Gastrocnemius medialis (tissue), 4 donors: ENCODE results near the gene ZNF77. TPM values are rescaled to one million over a fixed set of nuclear protein-coding genes. Genes with fewer than 3 reads are reported as not detected.

Source experiments
- ATAC-seq, 2 donors: fragments of 150-250 bp; one replicate each; pipeline ENCODE4 v1.9.1; 2016
- DNase-seq, 2 donors: peaks; one replicate each; pipeline ENCODE4 v3.0.0-alpha.2; 2019
- H3K27ac ChIP-seq, 4 donors: fragments of 200-600 bp; sonication (generic); 1 replicate in 1 of 4; 2 replicates in 3 of 4; pipeline ENCODE4 v1.5.1; 2016 to 2018; ENCODE audit warnings: mild to moderate bottlenecking in 2 of 4, moderate library complexity in 1 of 4
- H3K27me3 ChIP-seq, 3 donors: fragments of 200-600 bp; sonication (generic) in 2 of 3; 1 replicate in 1 of 3; 2 replicates in 2 of 3; pipeline versions ENCODE4 v1.5.1 to v1.6.0; 2016 to 2019; ENCODE audit warnings: mild to moderate bottlenecking in 1 of 3, moderate library complexity in 1 of 3
- H3K36me3 ChIP-seq, 2 donors: fragments of 200-600 bp; sonication (generic) in 1 of 2; one replicate each; pipeline ENCODE4 v1.5.1; 2017 to 2018
- H3K4me1 ChIP-seq, 2 donors: fragments of 200-600 bp; sonication (generic) in 1 of 2; one replicate each; pipeline ENCODE4 v1.5.1; 2016 to 2017; ENCODE audit warnings: mild to moderate bottlenecking in 2 of 2
- H3K4me3 ChIP-seq, 4 donors: fragments of 200-600 bp; sonication (generic) in 3 of 4; 1 replicate in 1 of 4; 2 replicates in 3 of 4; pipeline ENCODE4 v1.5.1; 2016 to 2019; ENCODE audit warnings: mild to moderate bottlenecking in 2 of 4
- H3K9me3 ChIP-seq, 3 donors: fragments of 200-600 bp; sonication (generic) in 2 of 3; 1 replicate in 1 of 3; 2 replicates in 2 of 3; pipeline ENCODE4 v1.5.1; 2016 to 2019
- POLR2A ChIP-seq, 2 donors: fragments of 450-650 bp; IDR thresholded peaks; one replicate each; pipeline ENCODE4 v1.6.1; 2017; ENCODE audit warnings: antibody characterized with exemption in 2 of 2, mild to moderate bottlenecking in 2 of 2, moderate library complexity in 2 of 2
- in situ Hi-C, 4 donors: fragments of 200-750 bp; cut with MboI; loops; one replicate each; pipeline versions ENCODE4 v1.15.0 to v1.8.0; 2017; ENCODE audit warnings: low sequenced_read_pairs in 4 of 4
- intact Hi-C: fragments of 100-400 bp; cut with DNase I; formaldehyde crosslinking; loops from one replicate; pipeline ENCODE4 v1.15.1; 2023; ENCODE audit warnings: low total_unique reads
- total RNA-seq, 4 donors: library from RNA; depleted of rRNA; stranded (reverse); fragments of >200 nt; gene quantifications; one replicate each; pipeline versions ENCODE4 v1.1.0 to v1.2.3, GENCODE V29; 2016
- TF ChIP-seq, protein P1 (sequence below), 5 experiments: fragments of 450-650 bp in 3 of 5; fragments of 200-600 bp in 2 of 5; sonication (generic) in 2 of 5; IDR thresholded peaks in 4 of 5; conservative IDR thresholded peaks in 1 of 5; 1 replicate in 4 of 5; 2 replicates in 1 of 5; pipeline ENCODE4 v1.5.1; 2016 to 2019; ENCODE audit warnings: antibody characterized with exemption in 5 of 5, mild to moderate bottlenecking in 3 of 5, moderate library complexity in 3 of 5

Gene ZNF77
- total RNA-seq, 4 donors from 2014 or later: 1.3 to 4.7 (median 1.5) TPM

- in situ Hi-C loops: loop anchor here in 1 of 4 donors (10.0 kb wide), 1 partner anchor 58 kb away; no protein-coding TSS in a partner anchor
- DNase-seq (no peak), ATAC-seq (no peak)
- H3K36me3 ChIP-seq: no peaks in the 10 kb centered on the region
- H3K27ac ChIP-seq: peak overlapping the region; percentile 19 to 81 (median 72)
- intact Hi-C loops: no loop called here
- H3K9me3 ChIP-seq: no peaks in the 10 kb centered on the region
- TF ChIP-seq POLR2A (IDR thresholded peaks at IDR 0.05): no peak
- TF ChIP-seq, protein P1, sequence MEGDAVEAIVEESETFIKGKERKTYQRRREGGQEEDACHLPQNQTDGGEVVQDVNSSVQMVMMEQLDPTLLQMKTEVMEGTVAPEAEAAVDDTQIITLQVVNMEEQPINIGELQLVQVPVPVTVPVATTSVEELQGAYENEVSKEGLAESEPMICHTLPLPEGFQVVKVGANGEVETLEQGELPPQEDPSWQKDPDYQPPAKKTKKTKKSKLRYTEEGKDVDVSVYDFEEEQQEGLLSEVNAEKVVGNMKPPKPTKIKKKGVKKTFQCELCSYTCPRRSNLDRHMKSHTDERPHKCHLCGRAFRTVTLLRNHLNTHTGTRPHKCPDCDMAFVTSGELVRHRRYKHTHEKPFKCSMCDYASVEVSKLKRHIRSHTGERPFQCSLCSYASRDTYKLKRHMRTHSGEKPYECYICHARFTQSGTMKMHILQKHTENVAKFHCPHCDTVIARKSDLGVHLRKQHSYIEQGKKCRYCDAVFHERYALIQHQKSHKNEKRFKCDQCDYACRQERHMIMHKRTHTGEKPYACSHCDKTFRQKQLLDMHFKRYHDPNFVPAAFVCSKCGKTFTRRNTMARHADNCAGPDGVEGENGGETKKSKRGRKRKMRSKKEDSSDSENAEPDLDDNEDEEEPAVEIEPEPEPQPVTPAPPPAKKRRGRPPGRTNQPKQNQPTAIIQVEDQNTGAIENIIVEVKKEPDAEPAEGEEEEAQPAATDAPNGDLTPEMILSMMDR (IDR thresholded peaks at IDR 0.05 in 4 of 5, conservative IDR thresholded peaks at IDR 0.05 in 1 of 5): no peak
- H3K27me3 ChIP-seq: no peaks in the 10 kb centered on the region
- peaks cover 39 to 52% of the 10 kb centered on the region in 2 donors for H3K4me1 ChIP-seq
- peak overlapping the region; percentile 54 to 81 (median 66) for H3K4me3 ChIP-seq
Observed at GRCh38 chr19:2976609-2977000, 31.8 kb upstream of the ZNF77 start.

DNA sequence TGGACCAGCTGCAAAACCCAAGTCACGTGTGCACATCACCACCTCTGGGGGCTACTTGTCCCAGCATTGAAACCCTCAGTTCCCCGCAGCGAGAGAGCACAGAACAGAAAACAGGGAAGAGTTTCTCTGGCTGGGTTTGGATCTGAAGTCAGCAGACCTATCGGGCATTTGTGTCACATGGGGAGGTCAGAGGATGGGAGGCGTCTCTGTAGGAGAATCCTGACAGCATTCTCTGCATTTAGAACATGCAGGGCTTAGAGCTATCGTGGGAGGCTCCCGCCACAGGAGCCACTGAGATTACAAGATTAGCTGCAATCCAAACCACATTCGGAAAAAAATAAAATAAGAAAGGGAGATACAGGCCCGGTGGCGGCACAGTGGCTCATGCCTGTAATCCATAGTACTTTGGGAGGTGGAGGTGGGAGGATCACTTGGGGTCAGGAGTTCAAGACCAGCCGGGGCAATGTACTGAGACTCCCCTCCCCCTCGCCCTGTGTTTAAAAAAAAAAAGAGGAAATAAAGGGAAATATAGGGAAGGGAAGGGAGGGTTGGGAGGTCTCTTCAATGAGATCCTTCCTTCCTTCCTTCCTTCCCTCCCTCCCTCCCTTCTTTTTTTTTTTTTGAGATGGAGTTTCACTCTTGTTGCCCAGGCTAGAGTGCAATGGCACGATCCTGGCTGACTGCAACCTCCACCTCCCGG, 29.7 kb upstream of the ZNF77 start:
- peaks cover 44 to 68% of the 10 kb centered on the region in 2 donors for H3K4me1 ChIP-seq
- intact Hi-C loops (no loop called here), in situ Hi-C loops (loop anchor here in 3 of 4 donors (10.0 to 25.0 kb wide), 4 partner anchors 60 to 188 kb away; partner anchors contain the start of genes GNA11 (in 1 of the 3) and TLE5 (in 1 of the 3))
- TF ChIP-seq, protein P1 (IDR thresholded peaks at IDR 0.05 in 4 of 5, conservative IDR thresholded peaks at IDR 0.05 in 1 of 5): no peak
- TF ChIP-seq POLR2A (IDR thresholded peaks at IDR 0.05): peak; percentile 9 to 18
- no peak overlapping the region for H3K4me3 ChIP-seq
- no peaks in the 10 kb centered on the region for H3K36me3 ChIP-seq
- ATAC-seq: peak; percentile 25 to 36
- peak; percentile 57 to 69 for DNase-seq
- no peaks in the 10 kb centered on the region for H3K9me3 ChIP-seq
- peak overlapping the region; percentile 64 to 81 (median 78) for H3K27ac ChIP-seq
- no peaks in the 10 kb centered on the region for H3K27me3 ChIP-seq

DNA sequence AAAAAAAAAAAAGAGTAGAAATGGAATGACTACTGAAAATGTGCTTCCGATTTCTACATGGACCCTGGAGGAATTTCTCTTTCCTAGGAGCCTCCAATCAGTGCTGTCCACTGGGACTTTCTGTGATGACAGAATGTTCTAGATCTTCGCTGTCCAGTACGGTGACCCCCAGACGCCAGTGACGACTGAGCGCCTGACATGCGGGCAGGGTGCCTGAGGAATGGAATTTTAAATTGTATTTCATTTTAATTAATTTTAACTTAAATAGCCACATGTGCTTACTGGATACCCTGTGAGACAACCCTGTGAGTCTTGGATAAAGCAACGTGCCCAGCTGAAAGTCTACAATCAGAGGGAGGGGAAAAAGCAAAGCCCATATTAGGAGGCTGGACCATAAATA, 28.5 kb upstream of the ZNF77 start:
- H3K9me3 ChIP-seq: no peaks in the 10 kb centered on the region
- H3K27me3 ChIP-seq: no peaks in the 10 kb centered on the region
- peaks cover 54 to 72% of the 10 kb centered on the region in 2 donors for H3K4me1 ChIP-seq
- no peak overlapping the region for H3K4me3 ChIP-seq
- intact Hi-C loops: no loop called here
- H3K27ac ChIP-seq: peak overlapping the region; percentile 64 to 81 (median 78)
- TF ChIP-seq POLR2A (IDR thresholded peaks at IDR 0.05): no peak
- TF ChIP-seq, protein P1 (IDR thresholded peaks at IDR 0.05 in 4 of 5, conservative IDR thresholded peaks at IDR 0.05 in 1 of 5): no peak
- DNase-seq (peak; percentile 34 to 61), ATAC-seq (peak; percentile 8 to 15)
- in situ Hi-C loops: loop anchor here in 3 of 4 donors (10.0 to 25.0 kb wide), 4 partner anchors 62 to 189 kb away; partner anchors contain the start of genes GNA11 (in 1 of the 3) and TLE5 (in 1 of the 3)
- H3K36me3 ChIP-seq: no peaks in the 10 kb centered on the region

DNA sequence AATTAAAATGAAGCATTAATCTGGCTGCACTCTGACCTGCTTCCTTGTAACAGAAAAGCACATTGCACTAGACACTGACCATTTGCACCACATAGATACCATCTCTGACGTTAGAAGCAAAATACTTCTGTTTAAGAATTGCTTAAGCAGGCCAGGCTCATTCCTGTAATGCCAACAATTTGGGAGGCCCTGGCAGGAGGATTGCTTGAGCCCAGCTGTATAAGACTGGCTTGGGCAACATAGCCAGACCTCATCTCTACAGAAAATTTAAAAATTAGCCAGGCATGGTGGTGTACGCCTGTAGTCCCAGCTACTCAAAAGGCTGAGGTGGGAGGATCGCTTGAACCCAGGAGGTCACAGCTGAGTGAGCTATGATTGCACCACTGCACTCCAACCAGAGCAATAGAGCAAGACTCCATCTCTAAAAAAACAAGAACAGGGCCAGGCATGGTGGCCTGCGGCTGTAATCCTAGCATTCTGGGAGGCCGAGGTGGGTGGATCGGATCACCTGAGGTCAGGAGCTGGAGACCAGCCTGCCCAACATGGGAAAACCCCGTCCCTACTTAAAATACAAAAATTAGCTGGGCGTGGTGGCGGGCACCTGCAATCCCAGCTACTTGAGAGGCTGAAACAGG, 25.5 kb upstream of the ZNF77 start:
- H3K4me1 ChIP-seq: peaks cover 37 to 56% of the 10 kb centered on the region in 2 donors

More for the DNA sequence above, 25.5 kb upstream of the ZNF77 start:
- ATAC-seq (no peak), DNase-seq (no peak)
- H3K9me3 ChIP-seq: no peaks in the 10 kb centered on the region
- H3K36me3 ChIP-seq: no peaks in the 10 kb centered on the region
- peak overlapping the region; percentile 64 to 81 (median 78) for H3K27ac ChIP-seq
- in situ Hi-C loops (loop anchor here in 3 of 4 donors (10.0 to 25.0 kb wide), 4 partner anchors 64 to 192 kb away; partner anchors contain the start of genes GNA11 (in 1 of the 3) and TLE5 (in 1 of the 3)), intact Hi-C loops (no loop called here)
- no peak overlapping the region for H3K4me3 ChIP-seq
- TF ChIP-seq POLR2A (IDR thresholded peaks at IDR 0.05): no peak
- TF ChIP-seq, protein P1 (IDR thresholded peaks at IDR 0.05 in 4 of 5, conservative IDR thresholded peaks at IDR 0.05 in 1 of 5): no peak
- no peaks in the 10 kb centered on the region for H3K27me3 ChIP-seq
